Calu3 (cell line): Measurements from ENCODE around the gene SEBOX. TPM values are rescaled to one million over a fixed set of nuclear protein-coding genes. Genes with fewer than 3 reads are reported as not detected.
"Not testable (repeated sequence)": the region's sequence is repeated elsewhere in the genome, so short reads cannot be mapped to it uniquely, and the experiment has no call there.

Source experiments
- BruUV-seq: library from RNA; stranded (reverse); fragments of 400-500 nt; replicated peaks from 2 replicates; lab custom pipeline; 2021; lab: Mats Ljungman, UMichigan
- CTCF ChIA-PET: fragments of 300-600 bp; sonication (Branson Sonifier 250); formaldehyde crosslinking; loops from one replicate; lab custom pipeline; 2022; ENCODE audit warnings: antibody characterized with exemption; lab: Charles Lee
- DNase-seq: peaks from one replicate; pipeline ENCODE4 v3.0.0; 2022
- H3K27ac Mint-ChIP-seq: one replicate; pipeline ENCODE4 v1.8.0; 2022; ENCODE audit warnings: mixed read lengths; ENCODE audit not compliant: unreplicated experiment
- H3K27me3 Mint-ChIP-seq: one replicate; pipeline ENCODE4 v1.8.0; 2022; ENCODE audit warnings: mixed read lengths; ENCODE audit not compliant: unreplicated experiment
- H3K36me3 Mint-ChIP-seq: one replicate; pipeline ENCODE4 v1.8.0; 2022; ENCODE audit warnings: mild to moderate bottlenecking, moderate library complexity, mixed read lengths; ENCODE audit not compliant: insufficient read depth, unreplicated experiment
- H3K4me1 Mint-ChIP-seq: one replicate; pipeline ENCODE4 v1.8.0; 2022; ENCODE audit warnings: mild to moderate bottlenecking, low read depth, mixed read lengths; ENCODE audit not compliant: unreplicated experiment
- H3K4me3 Mint-ChIP-seq: one replicate; pipeline ENCODE4 v1.8.0; 2022; ENCODE audit warnings: mild to moderate bottlenecking, low read depth, moderate library complexity, mixed read lengths; ENCODE audit not compliant: unreplicated experiment
- H3K9me3 Mint-ChIP-seq: one replicate; pipeline ENCODE4 v1.8.0; 2022; ENCODE audit warnings: low read depth, mixed read lengths; ENCODE audit not compliant: unreplicated experiment
- intact Hi-C: fragments of 100-400 bp; cut with micrococcal nuclease; formaldehyde crosslinking; loops from one replicate; pipeline ENCODE4 v1.10.0; 2022; ENCODE audit not compliant: unreplicated experiment
- total RNA-seq: library from RNA; stranded (reverse); gene quantifications from 2 replicates; pipeline ENCODE4 v1.2.3, GENCODE V29; 2022
- TF ChIP-seq, protein P1 (sequence below): fragments of 200-600 bp; IDR thresholded peaks from one replicate; pipeline ENCODE4 v1.8.0; 2022; ENCODE audit warnings: antibody characterized with exemption; ENCODE audit not compliant: unreplicated experiment

Gene SEBOX
- total RNA-seq, 1 experiment from 2014 or later: not detected

GRCh38 chr17:28342313-28342712 is 22.7 kb downstream of the SEBOX start:
- no peaks in the 10 kb centered on the region for H3K27me3 Mint-ChIP-seq
- no peak for DNase-seq
- TF ChIP-seq, protein P1, sequence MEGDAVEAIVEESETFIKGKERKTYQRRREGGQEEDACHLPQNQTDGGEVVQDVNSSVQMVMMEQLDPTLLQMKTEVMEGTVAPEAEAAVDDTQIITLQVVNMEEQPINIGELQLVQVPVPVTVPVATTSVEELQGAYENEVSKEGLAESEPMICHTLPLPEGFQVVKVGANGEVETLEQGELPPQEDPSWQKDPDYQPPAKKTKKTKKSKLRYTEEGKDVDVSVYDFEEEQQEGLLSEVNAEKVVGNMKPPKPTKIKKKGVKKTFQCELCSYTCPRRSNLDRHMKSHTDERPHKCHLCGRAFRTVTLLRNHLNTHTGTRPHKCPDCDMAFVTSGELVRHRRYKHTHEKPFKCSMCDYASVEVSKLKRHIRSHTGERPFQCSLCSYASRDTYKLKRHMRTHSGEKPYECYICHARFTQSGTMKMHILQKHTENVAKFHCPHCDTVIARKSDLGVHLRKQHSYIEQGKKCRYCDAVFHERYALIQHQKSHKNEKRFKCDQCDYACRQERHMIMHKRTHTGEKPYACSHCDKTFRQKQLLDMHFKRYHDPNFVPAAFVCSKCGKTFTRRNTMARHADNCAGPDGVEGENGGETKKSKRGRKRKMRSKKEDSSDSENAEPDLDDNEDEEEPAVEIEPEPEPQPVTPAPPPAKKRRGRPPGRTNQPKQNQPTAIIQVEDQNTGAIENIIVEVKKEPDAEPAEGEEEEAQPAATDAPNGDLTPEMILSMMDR: no peak
- CTCF ChIA-PET: no interaction called here
- peaks cover 23% of the 10 kb centered on the region for H3K4me1 Mint-ChIP-seq
- peaks cover 45% of the 10 kb centered on the region for H3K36me3 Mint-ChIP-seq
- intact Hi-C loops: no loop called here
- H3K4me3 Mint-ChIP-seq: no peak overlapping the region
- BruUV-seq: no TSS peak
- no peak overlapping the region for H3K27ac Mint-ChIP-seq
- H3K9me3 Mint-ChIP-seq: no peaks in the 10 kb centered on the region

DNA sequence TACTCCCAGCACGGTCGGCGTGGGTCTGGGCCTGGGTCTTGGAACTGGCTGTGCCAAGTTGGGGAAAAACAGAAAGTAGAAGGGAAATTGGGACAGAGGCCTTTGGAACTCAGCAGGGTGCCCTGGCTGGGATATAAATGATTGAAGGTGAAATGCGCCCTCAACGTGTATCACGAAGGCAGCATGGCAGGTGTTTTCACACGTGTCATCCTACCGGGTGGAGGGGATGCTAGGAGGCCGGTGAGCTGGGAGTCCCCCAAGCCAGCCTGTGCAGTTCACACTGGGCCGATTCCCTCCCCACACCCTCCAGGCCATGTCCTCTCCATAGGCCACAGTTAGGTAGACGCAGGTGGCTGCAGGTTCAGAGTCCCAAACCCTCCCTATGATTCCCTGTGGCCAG is 23.5 kb downstream of the SEBOX start:
- CTCF ChIA-PET: no interaction called here
- no peak for DNase-seq
- no TSS peak for BruUV-seq
- no peaks in the 10 kb centered on the region for H3K9me3 Mint-ChIP-seq
- peaks cover 48% of the 10 kb centered on the region for H3K36me3 Mint-ChIP-seq
- intact Hi-C loops: no loop called here
- no peaks in the 10 kb centered on the region for H3K27me3 Mint-ChIP-seq
- H3K27ac Mint-ChIP-seq: no peak overlapping the region
- H3K4me1 Mint-ChIP-seq: peaks cover 23% of the 10 kb centered on the region
- TF ChIP-seq, protein P1: no peak
- H3K4me3 Mint-ChIP-seq: no peak overlapping the region

DNA sequence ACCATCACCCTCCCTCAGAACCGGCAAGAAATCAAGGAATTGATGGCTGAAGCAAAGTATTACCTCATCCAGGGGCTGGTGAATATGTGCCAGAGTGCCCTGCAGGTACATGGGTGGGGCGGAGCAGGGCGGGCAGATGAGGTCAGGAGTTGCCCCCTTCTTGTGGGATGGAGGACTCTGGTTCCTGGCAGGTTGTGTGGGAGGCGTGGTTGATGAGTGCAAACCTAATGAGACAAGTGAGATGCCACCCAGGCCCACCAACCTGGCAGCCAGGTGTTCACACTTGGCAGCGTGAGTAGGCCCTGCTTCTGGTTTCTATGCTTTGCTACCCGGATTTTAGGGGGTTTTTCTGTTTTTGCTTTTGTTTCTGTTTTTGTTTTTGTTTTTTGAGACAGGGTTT is 24.6 kb downstream of the SEBOX start:
- Mint-ChIP-seq H3K9me3 (no peaks in the 10 kb centered on the region), H3K27me3 (no peaks in the 10 kb centered on the region), H3K4me3 (no peak overlapping the region), H3K36me3 (peaks cover 56% of the 10 kb centered on the region), H3K4me1 (peaks cover 18% of the 10 kb centered on the region), H3K27ac (no peak overlapping the region)
- no peak for DNase-seq
- no TSS peak for BruUV-seq
- TF ChIP-seq, protein P1: no peak
- CTCF ChIA-PET: no interaction called here
- intact Hi-C loops: no loop called here

DNA sequence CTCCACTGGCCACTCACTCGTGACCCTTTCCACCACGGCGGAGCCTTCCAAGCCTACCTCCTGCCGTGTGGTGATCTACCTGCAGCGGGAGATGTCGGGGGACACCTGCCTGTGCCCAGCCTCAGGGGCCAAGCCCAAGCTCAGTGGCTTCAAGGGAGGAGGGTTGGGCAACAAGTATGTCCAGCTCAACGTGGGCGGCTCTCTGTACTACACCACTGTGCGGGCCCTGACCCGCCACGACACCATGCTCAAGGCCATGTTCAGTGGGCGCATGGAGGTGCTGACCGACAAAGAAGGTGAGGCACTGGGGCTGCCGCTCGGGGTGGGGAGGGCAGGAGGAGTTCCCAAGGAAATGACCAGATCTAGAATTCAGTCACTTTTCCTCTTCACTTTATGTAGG is 25.6 kb downstream of the SEBOX start:
- intact Hi-C loops: no loop called here
- TF ChIP-seq, protein P1: no peak
- no peak overlapping the region for H3K4me3 Mint-ChIP-seq
- BruUV-seq: no TSS peak
- no peak for DNase-seq
- H3K4me1 Mint-ChIP-seq: peaks cover 22% of the 10 kb centered on the region
- CTCF ChIA-PET: no interaction called here
- no peaks in the 10 kb centered on the region for H3K27me3 Mint-ChIP-seq
- peaks cover 58% of the 10 kb centered on the region for H3K36me3 Mint-ChIP-seq
- no peak overlapping the region for H3K27ac Mint-ChIP-seq
- no peaks in the 10 kb centered on the region for H3K9me3 Mint-ChIP-seq

- peaks cover 64% of the 10 kb centered on the region for H3K36me3 Mint-ChIP-seq
- intact Hi-C loops, DNase-seq, CTCF ChIA-PET, H3K4me3 Mint-ChIP-seq, H3K27me3 Mint-ChIP-seq, BruUV-seq, H3K9me3 Mint-ChIP-seq, H3K27ac Mint-ChIP-seq: not testable (repeated sequence)
- peaks cover 28% of the 10 kb centered on the region for H3K4me1 Mint-ChIP-seq
These were observed 26.2 kb downstream of the SEBOX start for GRCh38 chr17:28338769-28339212.
